Measurements from ENCODE around the gene WIF1. TPM values are rescaled to one million over a fixed set of nuclear protein-coding genes. Genes with fewer than 3 reads are reported as not detected.
A peak's percentile ranks its signal among the peaks of the same experiment; 100 is the strongest.

The WIF1 gene
- total and polyA plus RNA-seq, 10 of the 15 experiments (the other 5 are each of a cell fraction or from before 2014, with no cell fraction given): 0.04 to 0.05 (median 0.05) TPM; not detected in 7

- TF ChIP-seq, protein P1, sequence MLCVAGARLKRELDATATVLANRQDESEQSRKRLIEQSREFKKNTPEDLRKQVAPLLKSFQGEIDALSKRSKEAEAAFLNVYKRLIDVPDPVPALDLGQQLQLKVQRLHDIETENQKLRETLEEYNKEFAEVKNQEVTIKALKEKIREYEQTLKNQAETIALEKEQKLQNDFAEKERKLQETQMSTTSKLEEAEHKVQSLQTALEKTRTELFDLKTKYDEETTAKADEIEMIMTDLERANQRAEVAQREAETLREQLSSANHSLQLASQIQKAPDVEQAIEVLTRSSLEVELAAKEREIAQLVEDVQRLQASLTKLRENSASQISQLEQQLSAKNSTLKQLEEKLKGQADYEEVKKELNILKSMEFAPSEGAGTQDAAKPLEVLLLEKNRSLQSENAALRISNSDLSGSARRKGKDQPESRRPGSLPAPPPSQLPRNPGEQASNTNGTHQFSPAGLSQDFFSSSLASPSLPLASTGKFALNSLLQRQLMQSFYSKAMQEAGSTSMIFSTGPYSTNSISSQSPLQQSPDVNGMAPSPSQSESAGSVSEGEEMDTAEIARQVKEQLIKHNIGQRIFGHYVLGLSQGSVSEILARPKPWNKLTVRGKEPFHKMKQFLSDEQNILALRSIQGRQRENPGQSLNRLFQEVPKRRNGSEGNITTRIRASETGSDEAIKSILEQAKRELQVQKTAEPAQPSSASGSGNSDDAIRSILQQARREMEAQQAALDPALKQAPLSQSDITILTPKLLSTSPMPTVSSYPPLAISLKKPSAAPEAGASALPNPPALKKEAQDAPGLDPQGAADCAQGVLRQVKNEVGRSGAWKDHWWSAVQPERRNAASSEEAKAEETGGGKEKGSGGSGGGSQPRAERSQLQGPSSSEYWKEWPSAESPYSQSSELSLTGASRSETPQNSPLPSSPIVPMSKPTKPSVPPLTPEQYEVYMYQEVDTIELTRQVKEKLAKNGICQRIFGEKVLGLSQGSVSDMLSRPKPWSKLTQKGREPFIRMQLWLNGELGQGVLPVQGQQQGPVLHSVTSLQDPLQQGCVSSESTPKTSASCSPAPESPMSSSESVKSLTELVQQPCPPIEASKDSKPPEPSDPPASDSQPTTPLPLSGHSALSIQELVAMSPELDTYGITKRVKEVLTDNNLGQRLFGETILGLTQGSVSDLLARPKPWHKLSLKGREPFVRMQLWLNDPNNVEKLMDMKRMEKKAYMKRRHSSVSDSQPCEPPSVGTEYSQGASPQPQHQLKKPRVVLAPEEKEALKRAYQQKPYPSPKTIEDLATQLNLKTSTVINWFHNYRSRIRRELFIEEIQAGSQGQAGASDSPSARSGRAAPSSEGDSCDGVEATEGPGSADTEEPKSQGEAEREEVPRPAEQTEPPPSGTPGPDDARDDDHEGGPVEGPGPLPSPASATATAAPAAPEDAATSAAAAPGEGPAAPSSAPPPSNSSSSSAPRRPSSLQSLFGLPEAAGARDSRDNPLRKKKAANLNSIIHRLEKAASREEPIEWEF (IDR thresholded peaks at IDR 0.05; ENCODE audit: insufficient replicate concordance, low read depth, low read length): no peak
- TF ChIP-seq YY1 (IDR thresholded peaks at IDR 0.05; ENCODE audit: low read depth, low read length) (no peak), BMI1 (IDR thresholded peaks at IDR 0.05; ENCODE audit: borderline replicate concordance) (no peak; the same call in 1 of the 2 replicates), RAD21 (IDR thresholded peaks at IDR 0.05; ENCODE audit: insufficient read depth, low read depth, low read length) (no peak), PAX8 (IDR thresholded peaks at IDR 0.05) (no peak), CBX5 (IDR thresholded peaks at IDR 0.05; ENCODE audit: low read depth) (peak; percentile 76; the same call in 1 of the 2 replicates), FOS (IDR thresholded peaks at IDR 0.05; ENCODE audit: borderline replicate concordance, extremely low read depth, insufficient read length) (no peak), FOXM1 (IDR thresholded peaks at IDR 0.05; ENCODE audit: low read depth, low read length) (no peak), MLLT1 (IDR thresholded peaks at IDR 0.05) (no peak; the same call in 1 of the 2 replicates), CBX3 (IDR thresholded peaks at IDR 0.05; ENCODE audit: borderline replicate concordance, low read depth) (no peak), RUNX3 (IDR thresholded peaks at IDR 0.05; ENCODE audit: low read length) (peak; percentile 50), PAX5 (IDR thresholded peaks at IDR 0.05; ENCODE audit: borderline replicate concordance, low read depth, low read length) (no peak), YBX1 (IDR thresholded peaks at IDR 0.05) (no peak), ZNF622 (IDR thresholded peaks at IDR 0.05) (no peak), HSF1 (IDR thresholded peaks at IDR 0.05; ENCODE audit: low read depth, low read length) (no peak), POLR2AphosphoS5 (IDR thresholded peaks at IDR 0.05; ENCODE audit: low read length) (no peak), ATF3 (IDR thresholded peaks at IDR 0.05; ENCODE audit: borderline replicate concordance, extremely low read depth, low read depth, low read length) (no peak), CBFB (IDR thresholded peaks at IDR 0.05; ENCODE audit: low read depth) (no peak), IKZF2 (IDR thresholded peaks at IDR 0.05) (peak; percentile 72 to 76), MTA2 (IDR thresholded peaks at IDR 0.05; ENCODE audit: low read depth) (no peak), MXI1 (IDR thresholded peaks at IDR 0.05; ENCODE audit: low read depth, low read length) (no peak), ATF7 (IDR thresholded peaks at IDR 0.05; ENCODE audit: low read depth) (peak; percentile 73), RBBP5 (conservative IDR thresholded peaks at IDR 0.05) (no peak), CHD4 (IDR thresholded peaks at IDR 0.05) (no peak)
Measured at GRCh38 chr12:65156366-65156841, 35.3 kb upstream of the WIF1 start (continued).
